Measurements from ENCODE around the gene VPS72.
"Not testable (repeated sequence)": the region's sequence is repeated elsewhere in the genome, so short reads cannot be mapped to it uniquely, and the experiment has no call there.

Gene VPS72

DNA sequence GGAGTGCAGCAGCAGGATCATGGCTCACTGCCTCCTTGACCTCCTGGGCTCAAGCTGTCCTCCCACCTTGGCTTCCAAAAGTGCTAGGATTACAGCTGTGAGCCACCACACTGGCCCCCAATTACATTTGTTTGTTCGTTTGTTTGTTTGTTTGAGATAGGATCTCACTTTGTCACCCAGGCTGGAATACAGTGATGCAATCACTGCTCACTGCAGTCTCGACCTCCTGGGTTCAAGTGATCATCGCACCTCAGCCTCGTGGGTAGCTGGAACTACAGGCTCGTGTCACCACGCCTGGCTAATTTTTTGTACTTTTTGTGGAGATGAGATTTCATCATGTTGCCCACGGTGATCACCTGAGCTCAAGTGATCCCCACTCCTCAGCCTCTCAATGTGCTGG lies 2.0 kb upstream of the VPS72 start:
- TF ChIP-seq, protein P1, sequence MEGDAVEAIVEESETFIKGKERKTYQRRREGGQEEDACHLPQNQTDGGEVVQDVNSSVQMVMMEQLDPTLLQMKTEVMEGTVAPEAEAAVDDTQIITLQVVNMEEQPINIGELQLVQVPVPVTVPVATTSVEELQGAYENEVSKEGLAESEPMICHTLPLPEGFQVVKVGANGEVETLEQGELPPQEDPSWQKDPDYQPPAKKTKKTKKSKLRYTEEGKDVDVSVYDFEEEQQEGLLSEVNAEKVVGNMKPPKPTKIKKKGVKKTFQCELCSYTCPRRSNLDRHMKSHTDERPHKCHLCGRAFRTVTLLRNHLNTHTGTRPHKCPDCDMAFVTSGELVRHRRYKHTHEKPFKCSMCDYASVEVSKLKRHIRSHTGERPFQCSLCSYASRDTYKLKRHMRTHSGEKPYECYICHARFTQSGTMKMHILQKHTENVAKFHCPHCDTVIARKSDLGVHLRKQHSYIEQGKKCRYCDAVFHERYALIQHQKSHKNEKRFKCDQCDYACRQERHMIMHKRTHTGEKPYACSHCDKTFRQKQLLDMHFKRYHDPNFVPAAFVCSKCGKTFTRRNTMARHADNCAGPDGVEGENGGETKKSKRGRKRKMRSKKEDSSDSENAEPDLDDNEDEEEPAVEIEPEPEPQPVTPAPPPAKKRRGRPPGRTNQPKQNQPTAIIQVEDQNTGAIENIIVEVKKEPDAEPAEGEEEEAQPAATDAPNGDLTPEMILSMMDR (IDR thresholded peaks at IDR 0.05; ENCODE audit: low read depth, low read length): no peak
- H3K27me3 ChIP-seq (ENCODE audit: insufficient read depth, low read depth, severe bottlenecking): no peaks in the 10 kb centered on the region
- no peak for DNase-seq
- no peaks in the 10 kb centered on the region for H3K9me3 ChIP-seq (ENCODE audit: severe bottlenecking)
- H3K36me3 ChIP-seq: peaks cover 4% of the 10 kb centered on the region; the same call in 1 of the 2 replicates
- no peak overlapping the region for H3K27ac ChIP-seq
- H3K4me3 ChIP-seq (ENCODE audit: low read depth, low read length): no peak overlapping the region

GRCh38 chr1:151188667-151189066 lies 1.3 kb downstream of the VPS72 start:
- DNase-seq; H3K27me3 ChIP-seq (ENCODE audit: insufficient read depth, low read depth, severe bottlenecking); H3K27ac ChIP-seq; H3K9me3 ChIP-seq (ENCODE audit: severe bottlenecking): not testable (repeated sequence)
- H3K4me3 ChIP-seq (ENCODE audit: low read depth, low read length): peak overlapping the region; percentile 79
- peaks cover 27% of the 10 kb centered on the region for H3K36me3 ChIP-seq

DNA sequence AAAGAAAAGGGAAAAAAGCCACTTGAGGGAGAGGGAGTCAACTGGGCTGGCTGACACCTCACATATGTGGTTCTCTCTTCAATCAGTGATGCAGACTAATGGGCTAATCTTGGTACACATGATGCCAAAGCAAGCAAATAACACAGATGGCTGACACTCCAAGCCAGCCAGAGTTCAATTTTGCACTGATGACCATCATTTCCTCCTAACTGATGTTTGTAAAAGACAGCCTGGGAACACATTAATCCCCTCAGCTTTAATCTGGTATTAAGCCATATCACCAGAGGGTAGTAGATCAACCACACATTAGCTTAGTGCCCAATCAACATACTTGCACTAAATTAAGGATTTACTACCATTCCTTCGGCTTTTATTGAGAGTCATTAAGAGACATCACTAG lies 2.8 kb downstream of the VPS72 start:
- peak; percentile 90 for DNase-seq
- Histone ChIP-seq H3K36me3 (peaks cover 42% of the 10 kb centered on the region), H3K9me3 (ENCODE audit: severe bottlenecking) (no peaks in the 10 kb centered on the region), H3K27ac (peak overlapping the region; percentile 28), H3K4me3 (ENCODE audit: low read depth, low read length) (no peak overlapping the region), H3K27me3 (ENCODE audit: insufficient read depth, low read depth, severe bottlenecking) (no peaks in the 10 kb centered on the region)
- TF ChIP-seq, protein P1 (IDR thresholded peaks at IDR 0.05; ENCODE audit: low read depth, low read length): no peak

DNA sequence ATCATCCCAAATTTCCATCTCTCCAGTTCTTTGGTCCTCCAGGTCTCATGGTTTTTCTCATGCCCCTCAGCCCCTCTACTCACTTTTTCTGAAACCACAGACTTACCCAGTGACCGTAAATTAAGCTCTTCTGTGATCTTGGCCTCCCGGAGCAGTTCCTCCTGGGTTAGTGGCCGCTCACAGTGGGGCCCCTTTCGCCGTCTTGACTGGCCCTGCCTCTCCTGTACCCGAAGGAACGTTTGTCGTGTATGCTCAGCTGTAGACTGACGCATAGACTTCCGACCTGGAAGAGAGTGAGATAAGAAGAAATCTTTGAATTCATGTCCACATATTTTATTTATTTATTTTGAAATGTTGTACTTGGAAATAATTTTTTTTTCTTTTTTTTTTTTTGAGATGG lies 5.8 kb downstream of the VPS72 start:
- Histone ChIP-seq H3K4me3 (ENCODE audit: low read depth, low read length) (no peak overlapping the region), H3K27ac (no peak overlapping the region), H3K36me3 (peaks cover 68% of the 10 kb centered on the region), H3K9me3 (ENCODE audit: severe bottlenecking) (no peaks in the 10 kb centered on the region), H3K27me3 (ENCODE audit: insufficient read depth, low read depth, severe bottlenecking) (no peaks in the 10 kb centered on the region)
- TF ChIP-seq, protein P1 (IDR thresholded peaks at IDR 0.05; ENCODE audit: low read depth, low read length): no peak
- no peak for DNase-seq

- TF ChIP-seq, protein P1 (IDR thresholded peaks at IDR 0.05; ENCODE audit: low read depth, low read length): no peak
- Histone ChIP-seq H3K4me3 (ENCODE audit: low read depth, low read length) (no peak overlapping the region), H3K27me3 (ENCODE audit: insufficient read depth, low read depth, severe bottlenecking) (no peaks in the 10 kb centered on the region), H3K27ac (no peak overlapping the region), H3K9me3 (ENCODE audit: severe bottlenecking) (no peaks in the 10 kb centered on the region), H3K36me3 (peaks cover 84% of the 10 kb centered on the region)
- DNase-seq: no peak
Measured at GRCh38 chr1:151176514-151177045, 13.4 kb downstream of the VPS72 start.

GRCh38 chr1:151175863-151176262 lies 14.1 kb downstream of the VPS72 start, which contains the start of gene TMOD4:
TSS of gene TMOD4 (minus strand) at chr1:151175981. CDS start at chr1:151174875, 1,106 bp downstream.
- Histone ChIP-seq H3K36me3 (peaks cover 82% of the 10 kb centered on the region), H3K27ac (peak within 1 kb of the TSS; percentile 7; the same call in 1 of the 2 replicates), H3K27me3 (ENCODE audit: insufficient read depth, low read depth, severe bottlenecking) (no peaks in the 10 kb centered on the region), H3K9me3 (ENCODE audit: severe bottlenecking) (no peaks in the 10 kb centered on the region), H3K4me3 (ENCODE audit: low read depth, low read length) (no peak within 1 kb of the TSS)
- peak; percentile 57 for DNase-seq
- TF ChIP-seq, protein P1 (IDR thresholded peaks at IDR 0.05; ENCODE audit: low read depth, low read length): peak; percentile 96
